Ovary (tissue), 3 donors: ENCODE results near the gene AGO1.

ENCODE experiments used
- CTCF ChIP-seq, 3 donors: fragments of 450-650 bp in 2 of 3; fragments of 200-600 bp in 1 of 3; IDR thresholded peaks; one replicate each; pipeline versions ENCODE4 v1.5.1 to v1.8.0; 2016 to 2022; ENCODE audit warnings: antibody characterized with exemption in 3 of 3, mild to moderate bottlenecking in 1 of 3
- EP300 ChIP-seq: sonication (generic); formaldehyde crosslinking; IDR thresholded peaks from one replicate; pipeline ENCODE4 v1.6.1; 2017; ENCODE audit warnings: antibody characterized with exemption
- donor health status: DM: no; HTN: no; CAD: no.

DNA sequence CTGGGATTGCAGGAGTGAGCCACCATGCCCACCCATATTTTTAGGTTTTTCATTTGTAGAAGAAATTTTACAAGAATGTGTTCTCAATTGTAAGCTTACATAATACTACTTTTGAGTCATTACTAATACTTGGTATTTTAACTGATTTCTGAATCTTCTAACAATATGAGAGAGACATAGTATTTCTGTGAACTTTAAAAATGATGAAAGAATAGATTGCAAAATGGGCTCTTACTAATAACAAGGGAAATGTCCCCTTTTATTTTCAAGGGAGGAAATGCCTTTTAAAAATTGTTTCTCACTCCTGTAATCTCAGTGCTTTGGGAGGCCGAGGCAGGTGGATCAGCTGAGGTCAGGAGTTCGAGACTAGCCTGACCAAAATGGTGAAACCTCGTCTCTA lies 53.8 kb downstream of the AGO1 start:
- TF ChIP-seq EP300: no peak
- no peak for TF ChIP-seq CTCF (IDR thresholded peaks at IDR 0.05)
